Upper lobe of left lung (tissue), 6 donors: ENCODE measurements around the gene KIF5B. TPM values are rescaled to one million over a fixed set of nuclear protein-coding genes. Genes with fewer than 3 reads are reported as not detected.
"Not testable (repeated sequence)": the region's sequence is repeated elsewhere in the genome, so short reads cannot be mapped to it uniquely, and the experiment has no call there.

ENCODE experiments used
- ATAC-seq, 2 donors: fragments of 200-7000 bp; cut with Tn5 transposase; one replicate each; pipeline ENCODE4 v1.9.1; 2022; ENCODE audit warnings: mild to moderate bottlenecking in 2 of 2, moderate library complexity in 2 of 2; ENCODE audit not compliant: low FRiP score in 2 of 2
- DNase-seq, 2 donors: peaks; one replicate each; pipeline ENCODE4 v3.0.0-alpha.2; 2019 to 2020
- H3K27ac ChIP-seq, 4 donors: fragments of 200-600 bp; sonication (generic); one replicate each; pipeline ENCODE4 v1.5.1; 2016 to 2019
- H3K27me3 ChIP-seq, 4 donors: fragments of 200-600 bp; sonication (generic); one replicate each; pipeline ENCODE4 v1.5.1; 2017 to 2019
- H3K36me3 ChIP-seq, 4 donors: fragments of 200-600 bp; sonication (generic); one replicate each; pipeline ENCODE4 v1.5.1; 2016 to 2019
- H3K4me1 ChIP-seq, 4 donors: fragments of 200-600 bp; sonication (generic); one replicate each; pipeline ENCODE4 v1.5.1; 2018 to 2019
- H3K4me3 ChIP-seq, 4 donors: fragments of 200-600 bp; sonication (generic); one replicate each; pipeline ENCODE4 v1.5.1; 2017 to 2019; ENCODE audit warnings: mild to moderate bottlenecking in 2 of 4, moderate library complexity in 1 of 4
- H3K9me3 ChIP-seq, 4 donors: fragments of 200-600 bp; sonication (generic); one replicate each; pipeline ENCODE4 v1.5.1; 2018 to 2019
- CTCF ChIP-seq, 6 experiments: fragments of 450-650 bp in 4 of 6; fragments of 200-600 bp in 2 of 6; sonication (generic) in 2 of 6; IDR thresholded peaks; one replicate each; pipeline ENCODE4 v1.5.1; 2016 to 2019; ENCODE audit warnings: antibody characterized with exemption in 6 of 6
- EP300 ChIP-seq, 4 donors: sonication (generic); formaldehyde crosslinking; IDR thresholded peaks; one replicate each; pipeline ENCODE4 v1.5.1; 2017; ENCODE audit warnings: antibody characterized with exemption in 4 of 4, control low read depth in 2 of 4
- POLR2A ChIP-seq, 4 donors: fragments of 450-650 bp; IDR thresholded peaks; one replicate each; pipeline ENCODE4 v1.5.1; 2016 to 2017; ENCODE audit warnings: antibody characterized with exemption in 4 of 4, mild to moderate bottlenecking in 2 of 4
- POLR2AphosphoS5 ChIP-seq, 2 donors: sonication (generic); formaldehyde crosslinking; IDR thresholded peaks; one replicate each; pipeline ENCODE4 v1.5.1; 2017; ENCODE audit warnings: antibody characterized with exemption in 2 of 2
- WGBS, 2 donors: methylation state at CpG; one replicate each; pipeline ENCODE4 v1.1.5; 2017 to 2018; 5-methylcytosine and 5-hydroxymethylcytosine counted together
- total RNA-seq, 6 donors: library from RNA; depleted of rRNA in 4 of 6; stranded (reverse); fragments of >200 nt in 4 of 6; gene quantifications; one replicate each; pipeline versions ENCODE4 v1.1.0 to v1.2.1, GENCODE V29; 2016 to 2021
- donor health status: DM: no; HTN: no; CAD: no; lungs with moderate emphysema.
- donor health status: DM: no; HTN: yes; CAD: no; lungs with severe emphysema.

The KIF5B gene
- total RNA-seq, 6 donors from 2014 or later, result 59.7 to 170 (median 86.5) TPM

GRCh38 chr10:31975157-31975765 lies 81.0 kb downstream of the KIF5B start:
- H3K4me3 ChIP-seq, result no peak overlapping the region
- peaks cover 13 to 20% (median 15%) of the 10 kb centered on the region in 4 donors for H3K4me1 ChIP-seq
- DNase-seq (no peak), ATAC-seq (no peak)
- WGBS, 2 donors, result 91 to 92% methylated on average over 6 of the region's 6 CpGs
- TF ChIP-seq EP300 (IDR thresholded peaks at IDR 0.05) (no peak), POLR2A (IDR thresholded peaks at IDR 0.05) (no peak), POLR2AphosphoS5 (IDR thresholded peaks at IDR 0.05) (no peak), CTCF (IDR thresholded peaks at IDR 0.05) (no peak)
- H3K27ac ChIP-seq, result no peak overlapping the region
- no peaks in the 10 kb centered on the region for H3K9me3 ChIP-seq
- no peaks in the 10 kb centered on the region for H3K27me3 ChIP-seq
- no peaks in the 10 kb centered on the region for H3K36me3 ChIP-seq

- Histone ChIP-seq H3K27ac (no peak overlapping the region), H3K4me3 (no peak overlapping the region), H3K27me3 (no peaks in the 10 kb centered on the region), H3K36me3 (no peaks in the 10 kb centered on the region), H3K4me1 (peaks cover 13 to 20% (median 15%) of the 10 kb centered on the region in 4 donors), H3K9me3 (no peaks in the 10 kb centered on the region)
- DNase-seq (no peak), ATAC-seq (no peak)
- 91% methylated on average over 4 of the region's 4 CpGs for WGBS, 2 donors
- TF ChIP-seq EP300 (IDR thresholded peaks at IDR 0.05), result no peak
- TF ChIP-seq CTCF (IDR thresholded peaks at IDR 0.05), result no peak
- no peak for TF ChIP-seq POLR2AphosphoS5 (IDR thresholded peaks at IDR 0.05)
- no peak for TF ChIP-seq POLR2A (IDR thresholded peaks at IDR 0.05)
Observed at GRCh38 chr10:31974434-31975124, 81.6 kb downstream of the KIF5B start.

- ATAC-seq, result peak in 1 of 2 donors; percentile 54
Observed at GRCh38 chr10:31972519-31973041, 83.6 kb downstream of the KIF5B start.

GRCh38 chr10:31969847-31970246 lies 86.4 kb downstream of the KIF5B start:
- not testable (repeated sequence) for H3K4me1 ChIP-seq, H3K9me3 ChIP-seq, H3K27ac ChIP-seq, H3K36me3 ChIP-seq, ATAC-seq, H3K27me3 ChIP-seq, H3K4me3 ChIP-seq, DNase-seq
- WGBS, 2 donors, result no CpG with 5 or more reads among the region's 32 CpGs

More at GRCh38 chr10:31972519-31973041, 83.6 kb downstream of the KIF5B start:
- Histone ChIP-seq H3K9me3 (no peaks in the 10 kb centered on the region), H3K4me1 (peaks cover 6 to 12% (median 7%) of the 10 kb centered on the region in 4 donors), H3K27ac (no peak overlapping the region), H3K4me3 (no peak overlapping the region), H3K36me3 (no peaks in the 10 kb centered on the region), H3K27me3 (no peaks in the 10 kb centered on the region)
- TF ChIP-seq POLR2AphosphoS5 (IDR thresholded peaks at IDR 0.05) (no peak), EP300 (IDR thresholded peaks at IDR 0.05) (no peak), POLR2A (IDR thresholded peaks at IDR 0.05) (no peak), CTCF (IDR thresholded peaks at IDR 0.05) (no peak)
- DNase-seq, result peak in 1 of 2 donors; percentile 56
- 71 to 92% methylated on average over 9 of the region's 9 CpGs for WGBS, 2 donors

GRCh38 chr10:31963589-31963980 lies 92.6 kb downstream of the KIF5B start:
- no peak for ATAC-seq
- H3K4me1 ChIP-seq, result peaks cover 41 to 60% (median 49%) of the 10 kb centered on the region in 4 donors
- no peaks in the 10 kb centered on the region for H3K36me3 ChIP-seq
- H3K4me3 ChIP-seq, result no peak overlapping the region
- no peak for DNase-seq
- TF ChIP-seq POLR2A (IDR thresholded peaks at IDR 0.05) (no peak), CTCF (IDR thresholded peaks at IDR 0.05) (no peak), POLR2AphosphoS5 (IDR thresholded peaks at IDR 0.05) (no peak), EP300 (IDR thresholded peaks at IDR 0.05) (no peak)
- no peaks in the 10 kb centered on the region for H3K27me3 ChIP-seq
- 73% methylated on average over 1 of the region's 1 CpG; no CpG with 5 or more reads in 1 of the 2 donors for WGBS, 2 donors
- no peaks in the 10 kb centered on the region for H3K9me3 ChIP-seq
- H3K27ac ChIP-seq, result peak overlapping the region; percentile 26 to 70 (median 38)
